ENCODE results near the gene PRORP. TPM values are rescaled to one million over a fixed set of nuclear protein-coding genes. Genes with fewer than 3 reads are reported as not detected.
A peak's percentile ranks its signal among the peaks of the same experiment; 100 is the strongest.

The PRORP gene
- total RNA-seq, 1 donor from 2014 or later: 11.0 TPM

GRCh38 chr14:35134329-35135123 lies 12.2 kb downstream of the PRORP start:
- H3K36me3 ChIP-seq: peaks cover 0 to 17% of the 10 kb centered on the region in 2 donors
- intact Hi-C loops (cut with DNase I): no loop called here
- no peak overlapping the region for H3K27ac ChIP-seq
- H3K27me3 ChIP-seq: no peaks in the 10 kb centered on the region
- no peak overlapping the region for H3K4me3 ChIP-seq
- TF ChIP-seq POLR2AphosphoS5 (IDR thresholded peaks at IDR 0.05; ENCODE audit: insufficient read depth in 1 of 2, low read depth in 1 of 2) (no peak), POLR2A (IDR thresholded peaks at IDR 0.05) (no peak), CTCF (IDR thresholded peaks at IDR 0.05) (no peak)
- H3K4me1 ChIP-seq: no peaks in the 10 kb centered on the region
- no peak for DNase-seq (ENCODE audit: extremely low spot score in 2 of 2)
- H3K9me3 ChIP-seq: no peaks in the 10 kb centered on the region

- Histone ChIP-seq H3K9me3 (no peaks in the 10 kb centered on the region), H3K27me3 (no peaks in the 10 kb centered on the region), H3K27ac (no peak overlapping the region), H3K4me1 (no peaks in the 10 kb centered on the region), H3K36me3 (peaks cover 0 to 9% of the 10 kb centered on the region in 2 donors), H3K4me3 (no peak overlapping the region)
- intact Hi-C loops (cut with DNase I): no loop called here
- TF ChIP-seq CTCF (IDR thresholded peaks at IDR 0.05) (no peak), POLR2AphosphoS5 (IDR thresholded peaks at IDR 0.05; ENCODE audit: insufficient read depth in 1 of 2, low read depth in 1 of 2) (no peak), POLR2A (IDR thresholded peaks at IDR 0.05) (no peak)
- no peak for DNase-seq (ENCODE audit: extremely low spot score in 2 of 2)
Measured at GRCh38 chr14:35138585-35138984, 16.2 kb downstream of the PRORP start.

DNA sequence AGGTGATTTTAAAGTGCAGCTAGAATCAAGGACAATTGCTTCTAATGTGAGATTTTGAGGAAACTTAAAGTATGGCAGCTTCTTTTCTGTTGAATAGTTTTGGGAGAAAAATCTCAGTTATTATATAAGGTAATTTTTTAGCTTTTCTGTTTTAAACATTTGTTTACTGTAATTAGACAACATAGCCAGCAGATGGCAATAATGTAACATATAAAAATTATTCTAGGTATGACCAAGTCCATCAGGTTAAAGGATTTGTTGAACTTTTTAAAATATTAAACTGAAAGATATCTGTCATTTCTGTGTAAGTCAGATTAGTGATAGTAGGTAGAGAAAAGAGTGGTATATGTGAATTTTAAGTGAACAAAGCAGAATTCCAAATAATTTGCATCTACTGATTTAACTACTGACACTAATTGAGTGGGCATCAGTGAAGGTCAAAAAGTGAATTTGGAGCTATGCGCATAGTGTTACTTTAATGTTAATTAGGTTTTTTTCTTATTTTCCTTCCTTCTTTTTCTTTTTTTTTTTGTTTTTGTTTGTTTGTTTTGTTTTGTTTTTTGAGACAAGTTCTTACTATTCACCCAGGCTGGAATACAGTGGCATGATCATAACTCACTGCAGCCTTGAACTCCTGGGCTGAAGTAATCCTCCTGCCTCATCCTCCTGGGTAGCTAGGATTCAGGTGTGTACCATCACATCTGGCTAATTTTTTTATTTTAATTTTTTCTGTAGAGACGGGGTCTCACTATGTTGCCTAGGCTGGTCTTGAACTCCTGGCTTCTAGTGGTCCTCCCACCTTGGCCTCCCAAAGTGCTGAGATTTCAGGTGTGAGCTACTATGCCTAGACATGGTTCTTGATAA lies 18.6 kb downstream of the PRORP start:
- Histone ChIP-seq H3K27ac (no peak overlapping the region), H3K4me1 (no peaks in the 10 kb centered on the region), H3K9me3 (no peaks in the 10 kb centered on the region), H3K27me3 (no peaks in the 10 kb centered on the region), H3K4me3 (no peak overlapping the region), H3K36me3 (no peaks in the 10 kb centered on the region)
- TF ChIP-seq CTCF (IDR thresholded peaks at IDR 0.05): peak in 1 of 3 experiments; percentile 79
- TF ChIP-seq POLR2A (IDR thresholded peaks at IDR 0.05): no peak
- DNase-seq (ENCODE audit: extremely low spot score in 2 of 2): no peak
- intact Hi-C loops (cut with DNase I): loop anchor here (5.0 kb wide), 1 partner anchor 271 kb away; no protein-coding TSS in a partner anchor

- TF ChIP-seq CTCF (IDR thresholded peaks at IDR 0.05) (no peak), POLR2A (IDR thresholded peaks at IDR 0.05) (no peak), POLR2AphosphoS5 (IDR thresholded peaks at IDR 0.05; ENCODE audit: insufficient read depth in 1 of 2, low read depth in 1 of 2) (no peak)
- DNase-seq (ENCODE audit: extremely low spot score in 2 of 2): no peak
- Histone ChIP-seq H3K27ac (no peak overlapping the region), H3K4me3 (no peak overlapping the region), H3K27me3 (no peaks in the 10 kb centered on the region), H3K36me3 (no peaks in the 10 kb centered on the region), H3K9me3 (no peaks in the 10 kb centered on the region), H3K4me1 (no peaks in the 10 kb centered on the region)
- intact Hi-C loops (cut with DNase I): loop anchor here (5.0 kb wide), 1 partner anchor 268 kb away; no protein-coding TSS in a partner anchor
Measured at GRCh38 chr14:35144029-35144428, 21.7 kb downstream of the PRORP start.
